OCI-LY3 (cell line): ENCODE measurements around the gene EEIG2.

Experiments used
- EZH2phosphoT487 ChIP-seq: fragments of 200-600 bp; shearing (Covaris generic); IDR thresholded peaks from 2 replicates; pipeline ENCODE4 v1.6.1; 2018; ENCODE audit warnings: antibody characterized with exemption, mixed run types, low read depth
- TF ChIP-seq, protein P1 (sequence below): fragments of 200-600, 300-600 bp; sonication (generic); IDR thresholded peaks from 2 replicates; pipeline ENCODE4 v1.5.1; 2014; ENCODE audit warnings: antibody characterized with exemption, low read length, low read depth

DNA sequence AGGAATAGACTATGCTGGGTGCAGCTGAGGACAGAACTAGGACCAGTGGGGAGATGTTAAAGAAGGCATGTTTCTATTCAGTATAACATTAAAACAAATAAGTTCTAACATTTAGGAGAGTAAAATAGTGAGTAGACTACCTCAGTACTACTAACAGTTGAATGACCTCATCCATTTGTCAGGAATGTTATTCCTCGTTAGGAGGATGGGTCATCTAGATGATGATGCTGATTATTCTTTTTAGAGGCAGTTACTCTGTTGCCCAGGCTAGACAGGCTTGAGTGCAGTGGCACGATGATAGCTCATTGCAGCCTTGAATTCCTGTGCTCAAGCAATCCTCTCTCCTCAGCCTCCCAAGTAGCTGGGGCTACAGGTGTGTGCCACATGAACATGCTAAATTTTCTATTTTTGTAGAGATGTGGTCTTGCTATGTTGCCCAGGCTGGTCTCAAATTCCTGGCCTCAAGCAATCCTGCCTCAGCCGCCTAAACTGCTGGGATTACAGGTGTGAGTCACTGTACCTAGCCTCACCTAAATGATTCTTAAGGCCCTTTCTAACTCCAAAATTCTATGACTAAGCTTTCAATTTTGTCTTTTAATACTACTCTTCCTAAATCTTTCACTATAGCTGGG, 9.3 kb downstream of the EEIG2 start:
- TF ChIP-seq, protein P1, sequence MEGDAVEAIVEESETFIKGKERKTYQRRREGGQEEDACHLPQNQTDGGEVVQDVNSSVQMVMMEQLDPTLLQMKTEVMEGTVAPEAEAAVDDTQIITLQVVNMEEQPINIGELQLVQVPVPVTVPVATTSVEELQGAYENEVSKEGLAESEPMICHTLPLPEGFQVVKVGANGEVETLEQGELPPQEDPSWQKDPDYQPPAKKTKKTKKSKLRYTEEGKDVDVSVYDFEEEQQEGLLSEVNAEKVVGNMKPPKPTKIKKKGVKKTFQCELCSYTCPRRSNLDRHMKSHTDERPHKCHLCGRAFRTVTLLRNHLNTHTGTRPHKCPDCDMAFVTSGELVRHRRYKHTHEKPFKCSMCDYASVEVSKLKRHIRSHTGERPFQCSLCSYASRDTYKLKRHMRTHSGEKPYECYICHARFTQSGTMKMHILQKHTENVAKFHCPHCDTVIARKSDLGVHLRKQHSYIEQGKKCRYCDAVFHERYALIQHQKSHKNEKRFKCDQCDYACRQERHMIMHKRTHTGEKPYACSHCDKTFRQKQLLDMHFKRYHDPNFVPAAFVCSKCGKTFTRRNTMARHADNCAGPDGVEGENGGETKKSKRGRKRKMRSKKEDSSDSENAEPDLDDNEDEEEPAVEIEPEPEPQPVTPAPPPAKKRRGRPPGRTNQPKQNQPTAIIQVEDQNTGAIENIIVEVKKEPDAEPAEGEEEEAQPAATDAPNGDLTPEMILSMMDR: no peak
- no peak for TF ChIP-seq EZH2phosphoT487
